Stimulated activated naive B cell treated with anti-CD40 and anti-IgM and Interleukin-4, amounts not matched to agents 10 μg/mL and 1 μg/mL and 100 μg/mL, for 72 hours (primary cell): ENCODE measurements around the gene FNDC3A.

Experiments used
- ATAC-seq, 2 donors: fragments of 150-1000 bp; cut with Tn5 transposase; replicated peaks; 2 replicates each; pipeline ENCODE4 v1.10.0; 2021; ENCODE audit warnings: moderate library complexity in 1 of 2
- DNase-seq: peaks from one replicate; pipeline ENCODE4 v3.0.0; 2021
- H3K27ac Mint-ChIP-seq: one replicate; pipeline ENCODE4 v1.8.0; 2022; ENCODE audit warnings: mild to moderate bottlenecking, mixed read lengths
- H3K27me3 Mint-ChIP-seq, 2 donors: one replicate each; pipeline ENCODE4 v1.8.0; 2022; ENCODE audit warnings: mixed read lengths in 2 of 2
- H3K36me3 Mint-ChIP-seq, 2 donors: one replicate each; pipeline ENCODE4 v1.8.0; 2022; ENCODE audit warnings: mixed read lengths in 2 of 2, mild to moderate bottlenecking in 1 of 2
- H3K4me1 Mint-ChIP-seq, 2 donors: one replicate each; pipeline ENCODE4 v1.8.0; 2022; ENCODE audit warnings: mixed read lengths in 2 of 2, mild to moderate bottlenecking in 1 of 2
- H3K4me3 Mint-ChIP-seq, 2 donors: one replicate each; pipeline ENCODE4 v1.8.0; 2022; ENCODE audit warnings: mild to moderate bottlenecking in 2 of 2, mixed read lengths in 2 of 2, moderate library complexity in 1 of 2
- H3K9me3 Mint-ChIP-seq, 2 donors: one replicate each; pipeline ENCODE4 v1.8.0; 2022; ENCODE audit warnings: mixed read lengths in 2 of 2, mild to moderate bottlenecking in 1 of 2

The FNDC3A gene

GRCh38 chr13:49221590-49221965 lies 245.9 kb downstream of the FNDC3A start:
- ATAC-seq, result no peak

GRCh38 chr13:49225223-49226042 lies 249.7 kb downstream of the FNDC3A start:
- Mint-ChIP-seq H3K27me3 (peaks cover 18 to 23% of the 10 kb centered on the region in 2 donors), H3K9me3 (no peaks in the 10 kb centered on the region), H3K4me1 (peaks cover 2 to 6% of the 10 kb centered on the region in 2 donors), H3K36me3 (peaks cover 2 to 3% of the 10 kb centered on the region in 2 donors), H3K4me3 (no peak overlapping the region), H3K27ac (no peak overlapping the region)
- no peak for ATAC-seq
- no peak for DNase-seq

More at GRCh38 chr13:49221590-49221965, 245.9 kb downstream of the FNDC3A start:
- H3K27me3 Mint-ChIP-seq, result peaks cover 43 to 49% of the 10 kb centered on the region in 2 donors
- peaks cover 0 to 1% of the 10 kb centered on the region in 2 donors for H3K9me3 Mint-ChIP-seq
- peaks cover 4 to 13% of the 10 kb centered on the region in 2 donors for H3K4me1 Mint-ChIP-seq
- peak overlapping the region in 1 of 2 donors; percentile 76 for H3K4me3 Mint-ChIP-seq
- DNase-seq, result no peak
- H3K36me3 Mint-ChIP-seq, result peaks cover 4 to 7% of the 10 kb centered on the region in 2 donors
- H3K27ac Mint-ChIP-seq, result peak overlapping the region; percentile 68

GRCh38 chr13:49226613-49227012 lies 250.9 kb downstream of the FNDC3A start:
- no peaks in the 10 kb centered on the region for H3K4me1 Mint-ChIP-seq
- no peaks in the 10 kb centered on the region for H3K9me3 Mint-ChIP-seq
- H3K36me3 Mint-ChIP-seq, result no peaks in the 10 kb centered on the region
- ATAC-seq, result no peak
- H3K27ac Mint-ChIP-seq, result no peak overlapping the region
- no peak for DNase-seq
- peaks cover 11 to 17% of the 10 kb centered on the region in 2 donors for H3K27me3 Mint-ChIP-seq
- H3K4me3 Mint-ChIP-seq, result no peak overlapping the region

- H3K36me3 Mint-ChIP-seq, result no peaks in the 10 kb centered on the region
- no peak overlapping the region for H3K27ac Mint-ChIP-seq
- ATAC-seq, result no peak
- DNase-seq, result no peak
- no peak overlapping the region for H3K4me3 Mint-ChIP-seq
- no peaks in the 10 kb centered on the region for H3K9me3 Mint-ChIP-seq
- peaks cover 10 to 11% of the 10 kb centered on the region in 2 donors for H3K4me1 Mint-ChIP-seq
- H3K27me3 Mint-ChIP-seq, result no peaks in the 10 kb centered on the region
These were observed 259.0 kb downstream of the FNDC3A start for GRCh38 chr13:49234741-49235140.

- DNase-seq, result no peak
- peaks cover 10 to 11% of the 10 kb centered on the region in 2 donors for H3K4me1 Mint-ChIP-seq
- H3K27me3 Mint-ChIP-seq, result no peaks in the 10 kb centered on the region
- no peak overlapping the region for H3K27ac Mint-ChIP-seq
- no peaks in the 10 kb centered on the region for H3K9me3 Mint-ChIP-seq
- H3K4me3 Mint-ChIP-seq, result no peak overlapping the region
- no peak for ATAC-seq
- H3K36me3 Mint-ChIP-seq, result no peaks in the 10 kb centered on the region
These were observed 260.2 kb downstream of the FNDC3A start for GRCh38 chr13:49235856-49236431.

GRCh38 chr13:49238621-49239020 lies 262.9 kb downstream of the FNDC3A start:
- no peak for ATAC-seq
- no peak for DNase-seq
- H3K4me1 Mint-ChIP-seq, result peaks cover 10 to 11% of the 10 kb centered on the region in 2 donors
- peaks cover 0 to 2% of the 10 kb centered on the region in 2 donors for H3K9me3 Mint-ChIP-seq
- peaks cover 0 to 6% of the 10 kb centered on the region in 2 donors for H3K36me3 Mint-ChIP-seq
- H3K27ac Mint-ChIP-seq, result no peak overlapping the region
- H3K4me3 Mint-ChIP-seq, result no peak overlapping the region
- no peaks in the 10 kb centered on the region for H3K27me3 Mint-ChIP-seq

GRCh38 chr13:49240017-49240416 lies 264.3 kb downstream of the FNDC3A start:
- ATAC-seq, result peak; percentile 67 to 81
- H3K27me3 Mint-ChIP-seq, result no peaks in the 10 kb centered on the region
- H3K4me1 Mint-ChIP-seq, result no peaks in the 10 kb centered on the region
- H3K36me3 Mint-ChIP-seq, result peaks cover 0 to 6% of the 10 kb centered on the region in 2 donors
- H3K27ac Mint-ChIP-seq, result no peak overlapping the region
- DNase-seq, result no peak
- H3K4me3 Mint-ChIP-seq, result no peak overlapping the region
- peaks cover 0 to 2% of the 10 kb centered on the region in 2 donors for H3K9me3 Mint-ChIP-seq

GRCh38 chr13:49241296-49241695 lies 265.6 kb downstream of the FNDC3A start:
- no peak for ATAC-seq
- no peaks in the 10 kb centered on the region for H3K27me3 Mint-ChIP-seq
- no peak overlapping the region for H3K4me3 Mint-ChIP-seq

GRCh38 chr13:49245101-49245500 lies 269.4 kb downstream of the FNDC3A start:
- Mint-ChIP-seq H3K27ac (no peak overlapping the region), H3K4me1 (peaks cover 8 to 18% of the 10 kb centered on the region in 2 donors), H3K27me3 (no peaks in the 10 kb centered on the region), H3K36me3 (peaks cover under 1 to 6% of the 10 kb centered on the region in 2 donors), H3K9me3 (peaks cover 0 to 2% of the 10 kb centered on the region in 2 donors), H3K4me3 (no peak overlapping the region)
- ATAC-seq, result no peak
- DNase-seq, result no peak

More at GRCh38 chr13:49241296-49241695, 265.6 kb downstream of the FNDC3A start:
- Mint-ChIP-seq H3K27ac (no peak overlapping the region), H3K9me3 (peaks cover 0 to 2% of the 10 kb centered on the region in 2 donors), H3K36me3 (peaks cover 0 to 6% of the 10 kb centered on the region in 2 donors), H3K4me1 (no peaks in the 10 kb centered on the region)
- DNase-seq, result no peak

- DNase-seq (no peak), ATAC-seq (peak; percentile 59 to 61)
- H3K4me1 Mint-ChIP-seq, result peaks cover 12 to 18% of the 10 kb centered on the region in 2 donors
- H3K36me3 Mint-ChIP-seq, result peaks cover 6 to 7% of the 10 kb centered on the region in 2 donors
- H3K27ac Mint-ChIP-seq, result peak overlapping the region; percentile 98
- peak overlapping the region; percentile 97 to 98 for H3K4me3 Mint-ChIP-seq
- H3K27me3 Mint-ChIP-seq, result no peaks in the 10 kb centered on the region
- peaks cover 0 to 2% of the 10 kb centered on the region in 2 donors for H3K9me3 Mint-ChIP-seq
These were observed 271.3 kb downstream of the FNDC3A start for GRCh38 chr13:49246850-49247642.

- H3K4me3 Mint-ChIP-seq, result peak within 1 kb of the TSS; percentile 97 to 98
- peak; percentile 94 for DNase-seq
These were observed 272.2 kb downstream of the FNDC3A start, which contains the start of gene CDADC1 for GRCh38 chr13:49247643-49248621. Gene CDADC1, plus strand, starts transcription at chr13:49247925. Its CDS starts 113 bp downstream, at chr13:49248038.

GRCh38 chr13:49248622-49249002 lies 272.9 kb downstream of the FNDC3A start:
- DNase-seq, result no peak
- Mint-ChIP-seq H3K36me3 (peaks cover 0 to 8% of the 10 kb centered on the region in 2 donors), H3K27ac (peak overlapping the region; percentile 98), H3K4me1 (peaks cover 13 to 18% of the 10 kb centered on the region in 2 donors), H3K9me3 (no peaks in the 10 kb centered on the region), H3K27me3 (no peaks in the 10 kb centered on the region), H3K4me3 (peak overlapping the region; percentile 97 to 98)
- ATAC-seq, result no peak

More at GRCh38 chr13:49247643-49248621, 272.2 kb downstream of the FNDC3A start, which contains the start of gene CDADC1:
- peaks cover under 1 to 8% of the 10 kb centered on the region in 2 donors for H3K36me3 Mint-ChIP-seq
- no peaks in the 10 kb centered on the region for H3K27me3 Mint-ChIP-seq
- ATAC-seq, result peak; percentile 97 to 98
- no peaks in the 10 kb centered on the region for H3K9me3 Mint-ChIP-seq
- H3K27ac Mint-ChIP-seq, result peak within 1 kb of the TSS; percentile 98
- H3K4me1 Mint-ChIP-seq, result peaks cover 13 to 18% of the 10 kb centered on the region in 2 donors

GRCh38 chr13:49251326-49251725 lies 275.6 kb downstream of the FNDC3A start:
- Mint-ChIP-seq H3K36me3 (peaks cover 7 to 26% of the 10 kb centered on the region in 2 donors), H3K4me3 (no peak overlapping the region), H3K4me1 (peaks cover 13 to 18% of the 10 kb centered on the region in 2 donors), H3K9me3 (no peaks in the 10 kb centered on the region), H3K27ac (no peak overlapping the region), H3K27me3 (no peaks in the 10 kb centered on the region)
- DNase-seq (no peak), ATAC-seq (no peak)
